Measurements from ENCODE around the gene TMEFF1. TPM values are rescaled to one million over a fixed set of nuclear protein-coding genes. Genes with fewer than 3 reads are reported as not detected.

TMEFF1 gene
- 0.57 and 0.92 TPM in 2 replicates for total RNA-seq

GRCh38 chr9:100472788-100473275, at the start of gene TMEFF1:
TMEFF1 (plus strand) TSS chr9:100473149; CDS start chr9:100473545, 396 bp downstream.

GRCh38 chr9:100426530-100427365, 46.2 kb upstream of the TMEFF1 start, which contains the start of gene MSANTD3:
MSANTD3 (plus strand) TSS chr9:100427143; CDS start chr9:100441939, 14,796 bp downstream.

GRCh38 chr9:100577776-100578448, 105.0 kb downstream of the TMEFF1 start, which contains the start of gene CAVIN4:
CAVIN4 (plus strand) TSS chr9:100578079; CDS start chr9:100578144, 65 bp downstream.

Other genes starting within 250 kb of the TMEFF1 start
- 24.5 and 27.5 TPM in 2 replicates for gene TEX10, start 120.2 kb upstream of the TMEFF1 start, total RNA-seq
- gene MSANTD3, start 46.0 kb upstream of the TMEFF1 start, total RNA-seq = 37.1 and 65.3 TPM in 2 replicates
- gene CAVIN4, start 104.9 kb downstream of the TMEFF1 start, total RNA-seq = 0.57 and 1.1 TPM in 2 replicates